HG03439 (cell line): ENCODE results near the gene RGN.
"Not testable (repeated sequence)": the region's sequence is repeated elsewhere in the genome, so short reads cannot be mapped to it uniquely, and the experiment has no call there.

Experiments used
- ATAC-seq: cut with Tn5 transposase; IDR thresholded peaks from one replicate; pipeline ENCODE4 v1.9.1; 2021; ENCODE audit warnings: mild to moderate bottlenecking, moderate library complexity; ENCODE audit not compliant: unreplicated experiment

The RGN gene

DNA sequence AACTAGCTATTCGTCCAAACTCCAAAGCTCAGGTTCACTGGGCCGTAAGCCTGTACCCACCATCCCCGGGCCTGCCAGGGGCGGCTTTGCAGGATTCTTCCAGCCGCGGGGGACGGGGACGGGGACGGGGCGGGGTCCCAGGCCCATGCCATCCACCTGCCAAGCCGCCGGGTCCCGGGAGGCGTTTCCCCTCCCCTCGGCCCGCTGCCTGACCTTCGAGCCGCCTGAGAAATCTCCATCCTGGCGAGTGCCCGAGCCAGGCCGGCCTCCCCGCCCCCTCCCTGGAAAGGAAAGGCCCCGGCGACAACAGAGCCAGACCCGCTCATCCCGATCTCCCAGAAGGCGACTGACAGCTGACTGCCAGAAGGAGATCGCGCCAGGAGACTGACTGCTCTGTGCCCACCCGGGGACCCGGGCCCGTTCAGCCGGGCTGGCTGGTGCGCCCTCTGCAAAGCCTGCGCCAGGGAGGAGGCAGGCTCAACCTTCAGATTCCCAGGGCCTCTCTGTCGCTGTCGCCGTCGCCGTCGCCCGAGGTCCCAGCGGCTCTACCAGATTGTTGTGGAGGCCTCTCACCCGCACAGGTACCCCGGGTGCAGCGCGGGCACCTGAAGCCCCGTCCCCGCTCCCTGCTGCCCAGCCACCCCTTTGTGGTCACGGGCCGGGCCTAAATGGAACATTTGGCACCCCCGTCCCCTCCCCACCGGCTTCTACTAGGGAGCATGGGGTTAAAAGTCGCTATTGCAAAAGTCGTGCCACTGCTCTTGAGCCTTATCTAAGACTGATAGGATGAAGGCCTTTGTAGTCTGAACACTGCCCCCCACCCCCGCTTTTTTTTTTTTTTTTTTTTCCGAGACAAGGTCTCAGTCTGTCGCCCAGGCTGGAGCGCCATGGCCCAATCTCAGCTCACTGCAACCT, at the start of gene RGN:
Gene RGN, plus strand, starts transcription at position 315 of the 915 bp plus-strand sequence. CDS start 2,702 bp downstream, outside the sequence.
- ATAC-seq: no peak

DNA sequence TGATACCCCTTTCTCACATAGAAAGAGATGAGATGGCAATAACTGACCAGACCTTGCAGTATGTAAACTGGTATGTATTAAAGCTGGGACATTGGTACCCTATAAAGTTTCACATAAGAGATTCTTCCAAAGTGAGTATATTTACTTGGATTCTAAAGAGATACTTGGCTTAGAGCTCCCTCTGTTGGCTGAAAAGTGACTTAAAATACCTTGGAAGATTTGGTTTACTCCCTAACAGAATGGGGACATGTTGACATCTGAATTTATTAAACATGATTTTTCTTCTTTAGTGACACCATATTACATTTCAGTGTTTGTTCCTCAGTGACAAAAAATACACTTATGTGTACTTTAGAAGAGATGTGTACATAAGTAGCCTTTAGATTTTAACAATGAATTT, 47.9 kb upstream of the RGN start:
- ATAC-seq: no peak

DNA sequence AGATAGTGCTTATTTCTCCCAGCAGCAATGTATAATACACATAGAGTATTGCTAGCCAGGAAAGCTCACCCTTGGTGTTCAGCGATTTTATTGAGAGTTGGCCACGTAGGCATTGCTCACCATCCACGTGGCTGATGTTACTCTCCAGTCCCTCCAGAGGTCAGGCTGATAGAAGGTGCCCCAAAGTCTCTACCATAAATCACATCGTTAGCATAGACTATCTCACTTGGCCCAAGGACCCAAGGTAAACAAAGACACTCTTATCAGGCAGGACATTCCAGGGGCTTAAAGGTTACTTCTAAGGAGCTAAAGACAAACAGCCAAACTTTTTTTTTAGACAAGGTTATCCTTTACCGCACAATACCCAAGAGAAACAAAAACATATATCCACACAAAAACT, 30.3 kb upstream of the RGN start:
- ATAC-seq: no peak

DNA sequence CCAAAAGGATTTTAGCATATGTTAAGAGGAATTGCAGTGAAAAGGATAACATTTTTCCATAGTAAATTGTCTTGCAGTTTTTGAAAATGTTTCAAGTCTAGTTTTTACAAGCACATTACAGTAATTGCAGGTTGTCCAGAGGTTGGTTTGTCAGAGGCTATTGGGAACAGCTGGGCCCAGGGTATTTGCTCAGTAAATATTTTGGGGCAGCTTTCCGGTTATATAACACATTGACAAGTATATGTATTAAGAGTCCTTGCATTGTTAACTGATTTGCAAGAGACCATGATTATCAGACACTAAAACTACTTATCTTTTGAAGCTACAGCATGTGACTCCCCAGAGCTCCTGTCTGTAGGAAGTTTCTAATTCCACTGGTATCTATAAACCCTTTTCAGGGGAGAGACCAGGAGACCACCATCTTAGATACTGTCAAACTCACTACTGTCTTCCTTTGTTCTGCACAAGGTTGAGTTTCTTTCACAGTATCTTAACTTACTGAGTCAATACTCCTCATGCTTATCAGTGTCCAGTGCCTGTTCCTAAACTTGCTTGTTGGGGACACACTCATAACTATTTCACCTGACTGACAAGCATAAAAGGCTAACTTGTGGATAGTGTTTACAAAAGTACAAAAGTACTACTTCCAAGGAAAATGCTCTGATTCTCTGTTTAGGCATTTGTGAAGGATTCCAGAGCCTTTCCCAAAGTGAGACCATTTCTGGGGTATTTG, 18.9 kb upstream of the RGN start:
- no peak for ATAC-seq

DNA sequence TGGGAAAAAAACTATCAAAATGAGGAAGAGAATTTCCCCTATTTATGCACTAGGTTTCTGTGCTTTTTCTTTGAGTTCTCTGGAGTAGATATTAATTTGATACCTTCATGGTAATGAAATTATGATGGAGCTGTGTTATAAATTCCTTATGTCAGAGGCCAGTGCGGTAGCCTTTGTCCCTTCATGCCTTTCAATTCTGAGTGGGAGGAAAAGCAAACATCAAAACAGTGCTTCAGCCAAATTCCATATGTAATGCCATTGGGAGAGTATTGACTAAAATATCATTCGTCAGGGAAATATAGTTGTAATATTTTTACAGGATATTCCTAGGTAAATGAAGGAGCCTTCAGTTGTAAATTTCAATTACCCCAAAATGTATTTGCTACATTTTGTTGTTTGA, 17.5 kb upstream of the RGN start:
- no peak for ATAC-seq

DNA sequence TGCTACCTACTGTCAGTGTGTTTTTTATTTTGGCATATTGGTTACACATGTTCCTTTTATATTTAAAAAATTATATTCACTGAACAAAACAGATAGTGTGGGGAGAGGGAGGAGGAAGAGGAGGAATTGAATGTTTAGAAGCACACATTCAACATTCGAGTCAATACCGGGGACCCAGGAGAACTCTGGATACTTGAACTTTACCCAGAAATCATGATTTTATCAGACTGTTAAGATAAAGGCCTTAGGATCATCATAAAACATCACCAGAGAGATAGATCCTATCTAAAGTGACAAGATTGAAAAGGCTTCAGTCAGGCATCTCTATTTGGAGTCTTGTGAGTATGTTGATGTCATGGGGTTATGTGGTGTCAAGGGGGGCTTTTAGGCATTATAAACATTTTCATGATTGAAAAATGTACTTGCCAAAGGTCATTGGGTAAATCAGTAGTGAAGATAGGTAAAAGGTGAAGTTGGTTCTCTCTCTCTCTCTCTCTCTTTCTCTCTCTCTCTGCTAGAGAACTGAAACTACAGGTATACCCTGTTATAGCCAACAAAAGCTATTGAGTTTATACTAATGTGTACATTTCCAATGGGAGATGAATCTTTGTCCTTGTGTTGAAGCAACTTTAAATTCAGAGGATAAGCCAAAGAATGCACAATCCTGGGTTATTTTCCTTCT, 16.9 kb upstream of the RGN start:
- ATAC-seq: no peak

DNA sequence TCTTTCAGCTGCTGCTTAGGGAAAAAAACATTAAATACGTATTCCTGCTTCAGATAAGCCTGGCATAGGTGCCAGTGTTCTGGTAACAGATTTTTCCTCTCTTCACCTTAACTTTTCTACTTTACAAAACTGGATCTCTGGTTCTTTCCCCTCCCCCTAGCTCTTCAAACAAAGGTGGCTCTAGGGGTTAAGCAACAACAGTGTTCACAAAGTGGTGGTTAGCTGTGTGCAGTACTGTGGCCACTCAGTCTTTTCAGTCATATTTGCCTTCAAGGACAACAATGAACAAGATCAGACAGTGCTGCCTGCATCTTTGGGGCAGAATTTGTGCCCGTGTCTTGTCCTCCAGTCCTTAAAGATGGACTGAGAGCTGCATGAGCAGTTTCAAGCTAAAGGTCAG, 15.1 kb upstream of the RGN start:
- no peak for ATAC-seq

DNA sequence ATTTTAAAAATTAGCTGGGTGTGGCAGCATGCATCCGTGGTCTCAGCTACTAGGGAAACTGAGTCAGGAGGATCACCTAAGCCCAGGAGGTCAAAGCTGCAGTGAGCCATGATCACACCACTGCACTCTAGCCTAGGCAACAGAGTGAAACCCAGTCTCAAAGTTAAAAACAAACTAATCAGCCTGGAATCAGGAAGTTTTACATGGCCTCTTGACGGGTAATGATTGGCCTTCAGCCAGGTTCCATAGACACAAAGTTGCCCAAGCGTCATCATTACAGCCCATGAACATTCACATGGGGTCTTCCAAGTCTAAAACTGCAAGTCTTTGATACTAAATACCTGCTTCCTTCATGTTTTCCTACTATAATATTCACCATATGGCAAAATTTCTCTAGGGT, 10.0 kb upstream of the RGN start:
- no peak for ATAC-seq

DNA sequence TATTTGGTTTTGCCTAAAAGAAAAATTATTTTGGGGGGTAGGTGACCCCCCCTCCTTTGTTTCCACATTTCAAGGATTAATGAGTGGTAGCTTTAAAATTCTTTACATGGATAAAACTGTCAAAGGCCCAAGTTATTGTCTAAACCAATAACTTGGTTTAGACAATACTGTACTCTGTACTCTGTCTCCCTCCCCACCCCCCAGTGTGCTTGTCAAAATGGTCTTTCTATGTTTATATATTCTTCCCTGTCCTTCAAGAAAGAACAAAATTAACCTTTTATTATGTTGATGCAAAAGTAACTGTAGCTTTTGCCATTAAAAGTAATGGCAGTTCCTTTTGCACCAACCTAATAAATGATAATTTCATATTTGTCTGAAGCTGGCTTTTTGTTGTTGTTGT, 9.5 kb upstream of the RGN start:
- ATAC-seq: no peak

DNA sequence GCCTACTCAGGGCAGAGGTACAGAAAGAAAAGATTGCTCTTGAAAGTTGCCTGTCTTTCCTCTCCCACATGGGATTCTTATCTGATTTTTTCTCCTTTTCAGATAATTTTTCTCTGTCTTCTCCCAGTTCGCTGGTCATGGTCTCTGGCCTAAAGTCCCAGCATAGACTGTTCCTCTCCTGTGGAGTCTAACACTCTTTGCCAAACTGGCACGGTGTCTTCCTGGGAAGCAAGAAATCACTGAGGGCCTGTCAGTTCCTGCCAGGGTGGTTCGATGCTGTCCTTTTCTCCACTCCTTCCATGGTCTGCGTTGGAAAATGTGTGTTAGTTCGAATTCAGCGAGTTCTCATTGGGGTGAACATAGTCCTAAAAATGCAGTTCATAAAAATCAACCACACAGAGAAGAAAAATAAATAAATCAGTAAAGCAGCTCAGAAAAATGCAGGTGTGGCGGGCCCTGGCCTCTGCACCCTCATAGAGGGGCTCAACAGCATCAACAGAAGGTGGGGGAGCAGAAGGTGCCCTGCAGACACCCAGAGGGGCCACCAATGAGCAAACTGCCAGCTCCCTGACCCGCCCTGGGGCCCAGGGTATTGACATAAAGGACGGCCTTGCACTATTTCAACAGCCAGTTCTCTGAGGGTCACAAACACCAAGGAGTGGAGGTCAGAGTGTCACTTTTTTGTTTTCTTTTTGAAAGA, 2.1 kb downstream of the RGN start:
- no peak for ATAC-seq

DNA sequence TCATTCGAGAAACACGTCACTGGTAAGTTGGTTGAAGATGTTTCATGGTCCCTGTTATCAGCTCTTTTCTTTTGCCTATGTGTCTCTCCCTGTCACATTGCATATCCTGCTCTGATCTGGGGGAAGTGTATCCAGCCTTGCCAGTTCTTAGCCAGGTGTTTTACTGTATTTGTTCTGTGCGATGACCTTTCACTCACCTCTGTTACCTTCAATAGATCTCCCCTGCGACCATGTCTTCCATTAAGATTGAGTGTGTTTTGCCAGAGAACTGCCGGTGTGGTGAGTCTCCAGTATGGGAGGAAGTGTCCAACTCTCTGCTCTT, 2.6 kb downstream of the RGN start:
- no peak for ATAC-seq

DNA sequence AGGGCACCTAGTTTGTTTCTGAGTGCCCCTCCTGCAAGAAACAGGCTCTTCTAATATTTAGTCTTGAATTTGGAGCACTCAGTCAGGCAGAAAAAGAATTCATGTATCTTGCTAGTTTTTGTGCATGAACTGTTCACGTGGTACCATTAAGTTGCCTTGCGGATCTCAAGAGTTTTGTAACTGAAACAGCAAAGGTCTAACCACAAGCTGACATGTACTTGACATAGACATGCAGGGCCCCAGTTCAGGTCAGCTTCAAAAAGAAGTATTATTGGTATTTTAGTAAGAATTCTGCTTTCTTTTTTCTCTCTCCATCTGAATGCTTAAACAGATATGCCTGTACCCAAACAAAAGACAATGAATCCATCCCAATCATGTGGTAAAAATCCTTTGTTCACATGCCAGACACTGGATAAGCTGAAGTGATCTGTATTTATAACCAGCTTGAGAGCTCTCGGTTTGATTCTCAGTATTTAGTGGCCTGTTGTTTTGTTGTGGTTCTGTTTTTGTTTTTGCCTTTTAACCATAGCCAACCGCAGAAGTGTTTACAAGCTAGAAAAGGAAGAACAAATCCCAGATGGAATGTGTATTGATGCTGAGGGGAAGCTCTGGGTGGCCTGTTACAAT, 13.0 kb downstream of the RGN start:
- ATAC-seq: peak; percentile 64

DNA sequence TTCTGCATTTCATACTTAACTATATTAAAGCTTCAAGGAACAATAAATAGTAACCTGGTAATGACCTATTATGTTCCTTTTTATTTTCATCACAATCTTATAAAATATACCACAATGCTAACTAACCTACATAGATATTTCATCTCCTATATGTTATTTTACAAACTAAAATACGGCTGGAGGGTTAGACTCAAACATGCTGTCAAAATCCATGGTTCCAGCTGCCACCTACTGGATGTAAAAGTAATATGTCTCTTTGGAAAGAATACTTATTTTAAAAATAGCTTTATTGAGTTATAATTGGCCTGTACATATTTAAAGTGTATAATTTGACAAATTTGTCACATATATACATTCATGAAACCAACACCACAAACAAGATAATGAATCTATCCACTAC, 15.0 kb downstream of the RGN start:
- no peak for ATAC-seq

DNA sequence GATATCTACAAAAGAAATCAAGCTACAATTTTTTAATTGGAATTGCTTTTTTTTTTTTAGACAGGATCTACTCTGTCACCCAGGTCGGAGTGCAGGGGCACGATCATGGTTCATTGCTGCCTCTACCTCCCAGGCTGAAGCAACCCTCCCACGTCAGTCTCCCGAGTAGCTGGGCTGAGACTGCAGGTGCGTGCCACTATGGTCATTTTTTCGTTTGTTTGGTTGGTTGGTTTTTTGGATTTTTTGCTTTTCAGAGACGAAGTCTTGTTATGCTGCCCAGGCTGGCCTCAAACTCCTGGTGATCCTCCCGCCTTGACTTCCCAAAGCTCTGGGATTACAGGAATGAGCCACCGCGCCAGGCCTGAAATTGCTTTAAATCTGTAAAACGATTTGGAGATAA, 15.6 kb downstream of the RGN start:
- no peak for ATAC-seq

DNA sequence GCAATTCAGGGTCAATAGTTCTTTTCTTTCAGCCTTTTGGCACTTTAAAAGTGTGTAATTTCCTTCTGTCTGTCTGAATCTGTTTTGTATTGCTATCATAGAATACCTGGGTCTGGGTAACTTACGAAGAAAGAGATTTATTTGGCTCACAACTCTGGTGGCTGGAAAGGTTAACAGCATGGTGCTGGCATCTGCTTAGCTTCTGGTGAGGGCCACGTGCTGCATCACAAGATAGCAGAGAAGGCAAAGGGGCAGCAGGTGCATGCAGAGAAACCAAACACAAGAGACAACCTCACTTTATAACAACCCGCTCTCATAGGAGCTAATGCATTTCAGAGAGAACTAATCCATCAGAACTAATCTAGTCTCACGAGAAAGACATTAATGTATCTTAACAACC, 18.8 kb downstream of the RGN start:
- ATAC-seq: no peak

DNA sequence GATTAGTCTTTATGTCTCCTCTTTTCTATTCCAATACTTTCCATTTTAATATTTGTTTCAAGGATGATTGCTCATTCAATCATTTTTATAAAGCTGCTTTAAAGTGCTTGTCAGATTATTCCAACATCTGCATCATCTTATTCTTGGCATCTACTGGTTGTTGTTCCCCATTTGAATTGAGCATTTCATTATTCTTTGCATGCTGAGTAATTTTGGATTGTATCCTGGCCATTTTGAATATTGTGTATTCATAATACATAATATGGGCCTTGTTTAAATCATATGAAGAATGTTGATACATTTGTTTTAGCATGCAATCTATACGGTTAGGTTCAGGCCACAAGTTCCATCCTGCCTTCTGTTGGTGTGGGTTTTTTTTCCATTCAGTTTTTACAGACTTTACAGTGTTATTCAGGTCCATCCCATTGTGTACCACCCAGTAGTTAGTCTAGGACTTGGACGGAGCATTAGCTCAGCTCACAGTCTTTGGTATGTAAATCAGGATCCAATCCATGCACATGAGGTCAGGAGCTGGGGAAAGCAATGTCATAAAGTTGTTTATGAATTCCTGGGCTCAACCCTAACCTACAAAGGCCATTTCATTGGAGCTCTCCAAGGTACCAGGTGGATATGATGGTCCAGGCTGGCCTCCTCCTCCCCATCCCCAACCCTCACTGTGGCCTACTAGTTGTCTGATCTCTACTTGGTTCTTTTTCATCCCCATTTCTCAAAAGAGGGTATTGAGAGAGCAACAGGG, 20.3 kb downstream of the RGN start:
- ATAC-seq: no peak

DNA sequence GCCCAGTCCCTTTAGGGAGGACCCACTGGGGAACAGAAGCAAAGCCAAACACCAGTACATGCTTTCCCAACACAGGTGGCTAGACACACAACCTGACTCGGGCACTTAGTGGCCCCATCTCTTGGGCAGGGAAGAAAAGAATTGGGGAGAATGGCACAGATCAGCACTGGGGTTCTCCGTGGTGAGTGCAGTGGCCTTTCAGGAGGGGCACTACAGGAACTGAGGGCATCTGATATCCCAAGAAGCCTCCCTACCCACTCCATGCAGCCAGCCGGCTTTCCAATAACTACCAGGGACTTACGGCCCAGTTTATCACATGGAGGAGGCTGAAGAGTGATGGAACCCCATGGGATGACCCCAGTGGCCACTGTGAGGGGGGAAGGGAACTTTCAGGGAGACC, 23.0 kb downstream of the RGN start:
- ATAC-seq: no peak

DNA sequence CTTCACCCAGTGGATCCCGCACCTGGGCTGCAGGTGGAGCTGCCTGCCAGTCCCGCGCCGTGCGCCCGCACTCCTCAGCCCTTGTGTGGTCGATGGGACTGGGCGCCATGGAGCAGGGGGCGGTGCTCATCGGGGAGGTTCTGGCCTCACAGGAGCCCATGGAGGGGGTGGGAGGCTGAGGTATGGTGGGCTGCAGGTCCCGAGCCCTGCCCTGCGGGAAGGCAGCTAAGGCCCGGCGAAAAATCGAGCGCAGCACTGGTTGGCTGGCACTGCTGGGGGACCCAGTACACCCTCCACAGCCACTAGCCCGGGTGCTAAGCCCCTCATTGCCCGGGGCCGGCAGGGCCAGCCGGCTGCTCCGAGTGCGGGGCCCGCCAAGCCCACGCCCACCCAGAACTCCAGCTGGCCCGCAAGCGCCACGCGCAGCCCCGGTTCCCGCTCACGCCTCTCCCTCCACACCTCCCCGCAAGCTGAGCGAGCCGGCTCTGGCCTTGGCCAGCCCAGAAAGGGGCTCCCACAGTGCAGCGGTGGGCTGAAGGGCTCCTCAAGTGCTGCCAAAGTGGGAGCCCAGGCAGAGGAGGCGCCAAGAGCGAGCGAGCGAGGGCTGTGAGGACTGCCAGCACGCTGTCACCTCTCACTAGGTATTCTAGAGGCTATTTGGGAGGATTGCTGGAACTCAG, 32.8 kb downstream of the RGN start:
- ATAC-seq: not testable (repeated sequence)

DNA sequence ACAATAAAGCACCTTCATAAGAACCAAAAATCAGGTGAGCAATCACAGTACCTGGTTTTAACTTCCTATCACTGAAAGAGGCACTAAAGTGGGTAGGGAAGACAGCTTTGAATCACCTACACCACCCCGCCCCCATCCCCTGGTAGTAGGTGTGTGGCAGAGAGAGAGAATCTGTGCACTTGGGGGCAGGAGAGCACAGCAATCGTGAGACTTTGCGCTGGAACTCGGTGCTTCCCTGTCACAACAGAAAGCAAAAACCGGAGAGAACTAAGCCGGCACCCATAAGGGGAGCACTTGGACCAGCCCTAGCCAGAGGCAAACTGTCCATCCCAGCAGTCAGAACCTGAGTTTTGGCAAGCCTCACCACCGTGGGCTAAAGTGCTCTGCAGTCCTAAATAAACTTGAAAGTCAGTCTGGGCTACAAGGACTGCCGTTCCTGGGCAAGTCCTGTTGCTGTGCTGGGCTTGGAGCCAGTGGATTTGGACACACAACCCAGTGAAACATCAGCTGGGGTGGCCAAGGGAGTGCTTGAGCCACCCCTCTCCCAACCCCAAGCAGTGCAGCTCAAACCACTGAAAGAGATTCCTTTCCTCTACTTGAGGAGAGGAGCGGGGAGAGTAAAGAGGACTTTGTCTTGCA, 34.2 kb downstream of the RGN start:
- ATAC-seq: no peak
